ENCODE measurements around the gene AGBL1. TPM values are rescaled to one million over a fixed set of nuclear protein-coding genes. Genes with fewer than 3 reads are reported as not detected.

The AGBL1 gene
- total and polyA plus RNA-seq, 3 experiments from 2014 or later, result not detected

- H3K4me1 Mint-ChIP-seq, result peaks cover 0 to 8% (median 0%) of the 10 kb centered on the region in 3 donors
- Histone ChIP-seq H3K36me3 (ENCODE audit: insufficient read depth, low read length) (no peaks in the 10 kb centered on the region), H3K9me3 (ENCODE audit: low read length) (no peaks in the 10 kb centered on the region), H3K4me1 (ENCODE audit: insufficient read depth, low read length) (no peaks in the 10 kb centered on the region), H3K4me3 (ENCODE audit: low read length) (no peak overlapping the region), H3K27ac (ENCODE audit: low read depth, low read length) (no peak overlapping the region), H3K27me3 (ENCODE audit: insufficient read depth, low read length, poor library complexity, severe bottlenecking) (no peaks in the 10 kb centered on the region)
- ChIA-PET POLR2A (no interaction called here), CTCF (no interaction called here)
- H3K4me3 Mint-ChIP-seq, result no peak overlapping the region
- peaks cover 0 to 3% (median 0%) of the 10 kb centered on the region in 5 donors for H3K9me3 Mint-ChIP-seq
- peaks cover 0 to 3% of the 10 kb centered on the region in 2 donors for H3K27me3 Mint-ChIP-seq
- H3K27ac Mint-ChIP-seq, result no peak overlapping the region
- no peaks in the 10 kb centered on the region for H3K36me3 Mint-ChIP-seq
- no peak for DNase-seq
Measured at GRCh38 chr15:86481720-86482119, 402.0 kb downstream of the AGBL1 start.

GRCh38 chr15:86483936-86484335 is 404.3 kb downstream of the AGBL1 start:
- POLR2A ChIA-PET, result no interaction called here
- Mint-ChIP-seq H3K27me3 (no peaks in the 10 kb centered on the region), H3K9me3 (peaks cover 0 to 3% (median 0%) of the 10 kb centered on the region in 5 donors), H3K4me3 (peak overlapping the region in 1 of 7 donors; percentile 0), H3K27ac (peak overlapping the region in 2 of 8 donors; percentile 56 to 95), H3K36me3 (no peaks in the 10 kb centered on the region), H3K4me1 (peaks cover 0 to 8% (median 0%) of the 10 kb centered on the region in 3 donors)
- H3K9me3 ChIP-seq (ENCODE audit: low read length), result no peaks in the 10 kb centered on the region
- H3K27me3 ChIP-seq (ENCODE audit: insufficient read depth, low read length, poor library complexity, severe bottlenecking), result no peaks in the 10 kb centered on the region
- no peaks in the 10 kb centered on the region for H3K4me1 ChIP-seq (ENCODE audit: insufficient read depth, low read length)
- DNase-seq, result no peak
- CTCF ChIA-PET, result no interaction called here
- no peak overlapping the region for H3K4me3 ChIP-seq (ENCODE audit: low read length)
- H3K27ac ChIP-seq (ENCODE audit: low read depth, low read length), result no peak overlapping the region
- H3K36me3 ChIP-seq (ENCODE audit: insufficient read depth, low read length), result no peaks in the 10 kb centered on the region

- Histone ChIP-seq H3K4me3 (ENCODE audit: low read length) (no peak overlapping the region), H3K36me3 (ENCODE audit: insufficient read depth, low read length) (no peaks in the 10 kb centered on the region), H3K4me1 (ENCODE audit: insufficient read depth, low read length) (no peaks in the 10 kb centered on the region), H3K27ac (ENCODE audit: low read depth, low read length) (no peak overlapping the region), H3K27me3 (ENCODE audit: insufficient read depth, low read length, poor library complexity, severe bottlenecking) (no peaks in the 10 kb centered on the region), H3K9me3 (ENCODE audit: low read length) (no peaks in the 10 kb centered on the region)
- ChIA-PET POLR2A (no interaction called here), CTCF (no interaction called here)
- H3K4me1 Mint-ChIP-seq, result peaks cover 0 to 11% (median 5%) of the 10 kb centered on the region in 3 donors
- no peak overlapping the region for H3K4me3 Mint-ChIP-seq
- no peaks in the 10 kb centered on the region for H3K27me3 Mint-ChIP-seq
- H3K27ac Mint-ChIP-seq, result no peak overlapping the region
- peaks cover 0 to 2% (median 0%) of the 10 kb centered on the region in 5 donors for H3K9me3 Mint-ChIP-seq
- DNase-seq, result no peak
- H3K36me3 Mint-ChIP-seq, result peaks cover 0 to 2% (median 0%) of the 10 kb centered on the region in 3 donors
Measured at GRCh38 chr15:86488046-86488445, 408.4 kb downstream of the AGBL1 start.

- H3K36me3 Mint-ChIP-seq, result peaks cover 0 to 2% (median 0%) of the 10 kb centered on the region in 3 donors
- no peak overlapping the region for H3K27ac Mint-ChIP-seq
- no peak overlapping the region for H3K27ac ChIP-seq (ENCODE audit: low read depth, low read length)
- no peaks in the 10 kb centered on the region for H3K9me3 ChIP-seq (ENCODE audit: low read length)
- H3K4me1 ChIP-seq (ENCODE audit: insufficient read depth, low read length), result no peaks in the 10 kb centered on the region
- H3K36me3 ChIP-seq (ENCODE audit: insufficient read depth, low read length), result no peaks in the 10 kb centered on the region
- peaks cover 0 to 6% (median 0%) of the 10 kb centered on the region in 5 donors for H3K9me3 Mint-ChIP-seq
- H3K27me3 Mint-ChIP-seq, result no peaks in the 10 kb centered on the region
- no peaks in the 10 kb centered on the region for H3K27me3 ChIP-seq (ENCODE audit: insufficient read depth, low read length, poor library complexity, severe bottlenecking)
- no peak for DNase-seq
- no peak overlapping the region for H3K4me3 ChIP-seq (ENCODE audit: low read length)
- CTCF ChIA-PET, result no interaction called here
- H3K4me3 Mint-ChIP-seq, result no peak overlapping the region
- POLR2A ChIA-PET, result no interaction called here
- peaks cover 0 to 5% (median 3%) of the 10 kb centered on the region in 3 donors for H3K4me1 Mint-ChIP-seq
Measured at GRCh38 chr15:86489981-86490380, 410.3 kb downstream of the AGBL1 start.

- DNase-seq, result no peak
- Histone ChIP-seq H3K4me1 (ENCODE audit: insufficient read depth, low read length) (no peaks in the 10 kb centered on the region), H3K27me3 (ENCODE audit: insufficient read depth, low read length, poor library complexity, severe bottlenecking) (no peaks in the 10 kb centered on the region), H3K36me3 (ENCODE audit: insufficient read depth, low read length) (no peaks in the 10 kb centered on the region), H3K27ac (ENCODE audit: low read depth, low read length) (no peak overlapping the region), H3K9me3 (ENCODE audit: low read length) (no peaks in the 10 kb centered on the region), H3K4me3 (ENCODE audit: low read length) (no peak overlapping the region)
- H3K36me3 Mint-ChIP-seq, result peaks cover 0 to 2% (median 0%) of the 10 kb centered on the region in 3 donors
- peaks cover 0 to 6% (median 0%) of the 10 kb centered on the region in 5 donors for H3K9me3 Mint-ChIP-seq
- ChIA-PET POLR2A (no interaction called here), CTCF (no interaction called here)
- peaks cover 0 to 5% (median 3%) of the 10 kb centered on the region in 3 donors for H3K4me1 Mint-ChIP-seq
- no peaks in the 10 kb centered on the region for H3K27me3 Mint-ChIP-seq
- no peak overlapping the region for H3K27ac Mint-ChIP-seq
- H3K4me3 Mint-ChIP-seq, result no peak overlapping the region
Measured at GRCh38 chr15:86491118-86491517, 411.4 kb downstream of the AGBL1 start.

- Mint-ChIP-seq H3K27me3 (no peaks in the 10 kb centered on the region), H3K36me3 (peaks cover 0 to 2% (median 0%) of the 10 kb centered on the region in 3 donors), H3K4me1 (peaks cover 0 to 5% (median 3%) of the 10 kb centered on the region in 3 donors), H3K9me3 (peaks cover 0 to 6% (median 0%) of the 10 kb centered on the region in 5 donors), H3K27ac (no peak overlapping the region), H3K4me3 (peak overlapping the region in 1 of 7 donors; percentile 68)
- Histone ChIP-seq H3K9me3 (ENCODE audit: low read length) (no peaks in the 10 kb centered on the region), H3K36me3 (ENCODE audit: insufficient read depth, low read length) (no peaks in the 10 kb centered on the region), H3K4me3 (ENCODE audit: low read length) (no peak overlapping the region), H3K27me3 (ENCODE audit: insufficient read depth, low read length, poor library complexity, severe bottlenecking) (no peaks in the 10 kb centered on the region), H3K4me1 (ENCODE audit: insufficient read depth, low read length) (no peaks in the 10 kb centered on the region), H3K27ac (ENCODE audit: low read depth, low read length) (no peak overlapping the region)
- ChIA-PET CTCF (no interaction called here), POLR2A (no interaction called here)
- no peak for DNase-seq
Measured at GRCh38 chr15:86493884-86494283, 414.2 kb downstream of the AGBL1 start.

- no peak for DNase-seq
- Mint-ChIP-seq H3K36me3 (peaks cover 0 to 2% (median 0%) of the 10 kb centered on the region in 3 donors), H3K27me3 (no peaks in the 10 kb centered on the region), H3K4me1 (peaks cover 0 to 5% (median 3%) of the 10 kb centered on the region in 3 donors), H3K27ac (no peak overlapping the region), H3K9me3 (peaks cover 0 to 6% (median 0%) of the 10 kb centered on the region in 5 donors), H3K4me3 (no peak overlapping the region)
- H3K9me3 ChIP-seq (ENCODE audit: low read length), result no peaks in the 10 kb centered on the region
- H3K27ac ChIP-seq (ENCODE audit: low read depth, low read length), result no peak overlapping the region
- H3K27me3 ChIP-seq (ENCODE audit: insufficient read depth, low read length, poor library complexity, severe bottlenecking), result no peaks in the 10 kb centered on the region
- H3K4me3 ChIP-seq (ENCODE audit: low read length), result no peak overlapping the region
- ChIA-PET CTCF (no interaction called here), POLR2A (no interaction called here)
- no peaks in the 10 kb centered on the region for H3K36me3 ChIP-seq (ENCODE audit: insufficient read depth, low read length)
- no peaks in the 10 kb centered on the region for H3K4me1 ChIP-seq (ENCODE audit: insufficient read depth, low read length)
Measured at GRCh38 chr15:86494475-86494874, 414.8 kb downstream of the AGBL1 start.

- ChIA-PET POLR2A (no interaction called here), CTCF (no interaction called here)
- Mint-ChIP-seq H3K36me3 (no peaks in the 10 kb centered on the region), H3K27ac (no peak overlapping the region), H3K4me3 (no peak overlapping the region), H3K27me3 (peaks cover 0 to 5% of the 10 kb centered on the region in 2 donors), H3K4me1 (no peaks in the 10 kb centered on the region), H3K9me3 (peaks cover 0 to 7% (median 2%) of the 10 kb centered on the region in 5 donors)
- no peak for DNase-seq
- Histone ChIP-seq H3K36me3 (ENCODE audit: insufficient read depth, low read length) (no peaks in the 10 kb centered on the region), H3K4me1 (ENCODE audit: insufficient read depth, low read length) (no peaks in the 10 kb centered on the region), H3K27me3 (ENCODE audit: insufficient read depth, low read length, poor library complexity, severe bottlenecking) (no peaks in the 10 kb centered on the region), H3K27ac (ENCODE audit: low read depth, low read length) (no peak overlapping the region), H3K4me3 (ENCODE audit: low read length) (no peak overlapping the region), H3K9me3 (ENCODE audit: low read length) (no peaks in the 10 kb centered on the region)
Measured at GRCh38 chr15:86502301-86502700, 422.6 kb downstream of the AGBL1 start.

Data from CD8-positive, alpha-beta memory T cell (primary cell).